Lower leg skin (tissue), 3 donors: Measurements from ENCODE around the gene IPO5.

Source experiments
- POLR2A ChIP-seq, 2 donors: fragments of 450-650 bp; IDR thresholded peaks; one replicate each; pipeline ENCODE4 v1.6.1; 2016 to 2017; ENCODE audit warnings: antibody characterized with exemption in 2 of 2, mild to moderate bottlenecking in 1 of 2, moderate library complexity in 1 of 2
- TF ChIP-seq, protein P1 (sequence below), 3 donors: fragments of 450-650 bp; IDR thresholded peaks; one replicate each; pipeline ENCODE4 v1.5.1; 2016; ENCODE audit warnings: antibody characterized with exemption in 3 of 3, mild to moderate bottlenecking in 3 of 3, moderate library complexity in 2 of 3

DNA sequence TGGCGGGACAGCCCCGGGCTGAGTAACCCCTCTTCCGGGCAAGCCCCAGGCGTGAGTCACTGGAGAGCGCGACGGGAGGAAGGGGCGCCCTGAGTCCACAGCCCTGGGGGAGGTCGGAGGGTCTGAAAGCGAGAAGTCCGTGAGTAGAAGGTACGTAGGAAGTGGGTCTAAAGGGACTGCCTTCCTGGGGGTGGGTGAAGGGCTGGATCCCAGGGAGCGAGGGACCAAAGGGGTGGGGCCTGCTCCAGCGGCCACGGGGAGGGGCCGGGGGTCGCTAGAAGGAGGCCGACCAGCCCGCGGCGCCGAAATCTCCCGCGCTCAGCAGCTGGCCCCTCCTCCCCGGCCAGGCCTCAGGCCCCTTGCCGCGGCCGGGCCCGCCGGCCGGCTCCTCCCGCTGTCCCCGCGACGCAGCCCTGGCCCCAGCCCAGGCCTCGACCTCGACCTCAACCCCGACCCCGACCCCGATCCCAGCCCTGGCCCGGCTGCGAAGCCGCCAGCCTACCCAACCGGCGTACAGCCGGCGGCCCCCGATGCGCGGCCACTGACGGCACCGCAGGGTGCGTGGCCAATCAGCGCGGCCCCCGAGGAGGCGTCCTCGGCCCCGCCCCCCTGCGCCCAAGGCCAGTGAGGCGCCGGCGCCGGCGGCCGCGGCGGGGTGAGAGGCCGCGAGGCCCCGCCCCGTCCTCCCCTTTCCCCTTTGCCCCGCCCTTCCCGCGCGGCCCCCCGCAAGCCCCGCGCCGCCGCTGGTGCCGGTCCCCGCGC lies 22.6 kb downstream of the IPO5 start:
- TF ChIP-seq, protein P1, sequence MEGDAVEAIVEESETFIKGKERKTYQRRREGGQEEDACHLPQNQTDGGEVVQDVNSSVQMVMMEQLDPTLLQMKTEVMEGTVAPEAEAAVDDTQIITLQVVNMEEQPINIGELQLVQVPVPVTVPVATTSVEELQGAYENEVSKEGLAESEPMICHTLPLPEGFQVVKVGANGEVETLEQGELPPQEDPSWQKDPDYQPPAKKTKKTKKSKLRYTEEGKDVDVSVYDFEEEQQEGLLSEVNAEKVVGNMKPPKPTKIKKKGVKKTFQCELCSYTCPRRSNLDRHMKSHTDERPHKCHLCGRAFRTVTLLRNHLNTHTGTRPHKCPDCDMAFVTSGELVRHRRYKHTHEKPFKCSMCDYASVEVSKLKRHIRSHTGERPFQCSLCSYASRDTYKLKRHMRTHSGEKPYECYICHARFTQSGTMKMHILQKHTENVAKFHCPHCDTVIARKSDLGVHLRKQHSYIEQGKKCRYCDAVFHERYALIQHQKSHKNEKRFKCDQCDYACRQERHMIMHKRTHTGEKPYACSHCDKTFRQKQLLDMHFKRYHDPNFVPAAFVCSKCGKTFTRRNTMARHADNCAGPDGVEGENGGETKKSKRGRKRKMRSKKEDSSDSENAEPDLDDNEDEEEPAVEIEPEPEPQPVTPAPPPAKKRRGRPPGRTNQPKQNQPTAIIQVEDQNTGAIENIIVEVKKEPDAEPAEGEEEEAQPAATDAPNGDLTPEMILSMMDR (IDR thresholded peaks at IDR 0.05): no peak
- no peak for TF ChIP-seq POLR2A (IDR thresholded peaks at IDR 0.05)
